ENCODE data around the gene CDKN2B-AS1. TPM values are rescaled to one million over a fixed set of nuclear protein-coding genes. Genes with fewer than 3 reads are reported as not detected.

Gene CDKN2B-AS1
- total RNA-seq, 2 experiments from 2014 or later, result 0.41 to 0.81 TPM

DNA sequence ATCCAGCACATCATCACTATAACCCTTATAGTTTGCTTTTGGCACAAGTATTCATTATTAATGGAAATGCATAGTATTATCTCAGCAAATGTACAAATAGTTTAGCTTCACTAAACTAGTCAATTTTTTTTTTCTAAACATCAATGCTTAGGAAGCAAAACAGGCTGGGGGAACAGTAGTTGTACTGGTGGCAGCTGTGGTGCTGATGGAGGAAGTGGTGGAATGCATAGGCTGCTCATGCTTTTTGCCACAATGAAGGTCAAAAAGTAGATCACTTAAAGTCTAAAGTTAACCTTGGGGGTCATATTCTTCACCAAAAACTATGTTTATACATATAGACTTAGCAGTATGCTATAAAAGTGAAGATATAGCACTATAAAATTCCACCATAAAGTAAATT lies 50.8 kb downstream of the CDKN2B-AS1 start:
- Mint-ChIP-seq H3K36me3 (ENCODE audit: low read depth) (no peaks in the 10 kb centered on the region), H3K4me1 (ENCODE audit: low read depth) (peaks cover 27% of the 10 kb centered on the region), H3K27ac (no peak overlapping the region), H3K4me3 (no peak overlapping the region), H3K9me3 (no peaks in the 10 kb centered on the region), H3K27me3 (peaks cover 5% of the 10 kb centered on the region)
- CTCF ChIA-PET, result interaction anchor here (1.3 to 1.8 kb wide), 4 partner anchors 8 to 233 kb away, joined by 4 to 7 read pairs (median 5); partner anchors contain the start of gene CDKN2B
- TF ChIP-seq, protein P1, sequence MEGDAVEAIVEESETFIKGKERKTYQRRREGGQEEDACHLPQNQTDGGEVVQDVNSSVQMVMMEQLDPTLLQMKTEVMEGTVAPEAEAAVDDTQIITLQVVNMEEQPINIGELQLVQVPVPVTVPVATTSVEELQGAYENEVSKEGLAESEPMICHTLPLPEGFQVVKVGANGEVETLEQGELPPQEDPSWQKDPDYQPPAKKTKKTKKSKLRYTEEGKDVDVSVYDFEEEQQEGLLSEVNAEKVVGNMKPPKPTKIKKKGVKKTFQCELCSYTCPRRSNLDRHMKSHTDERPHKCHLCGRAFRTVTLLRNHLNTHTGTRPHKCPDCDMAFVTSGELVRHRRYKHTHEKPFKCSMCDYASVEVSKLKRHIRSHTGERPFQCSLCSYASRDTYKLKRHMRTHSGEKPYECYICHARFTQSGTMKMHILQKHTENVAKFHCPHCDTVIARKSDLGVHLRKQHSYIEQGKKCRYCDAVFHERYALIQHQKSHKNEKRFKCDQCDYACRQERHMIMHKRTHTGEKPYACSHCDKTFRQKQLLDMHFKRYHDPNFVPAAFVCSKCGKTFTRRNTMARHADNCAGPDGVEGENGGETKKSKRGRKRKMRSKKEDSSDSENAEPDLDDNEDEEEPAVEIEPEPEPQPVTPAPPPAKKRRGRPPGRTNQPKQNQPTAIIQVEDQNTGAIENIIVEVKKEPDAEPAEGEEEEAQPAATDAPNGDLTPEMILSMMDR (IDR thresholded peaks at IDR 0.05), result no peak
- DNase-seq (no peak), ATAC-seq (no peak)
- POLR2A ChIA-PET, result no interaction called here
- intact Hi-C loops (cut with micrococcal nuclease), result no loop called here

DNA sequence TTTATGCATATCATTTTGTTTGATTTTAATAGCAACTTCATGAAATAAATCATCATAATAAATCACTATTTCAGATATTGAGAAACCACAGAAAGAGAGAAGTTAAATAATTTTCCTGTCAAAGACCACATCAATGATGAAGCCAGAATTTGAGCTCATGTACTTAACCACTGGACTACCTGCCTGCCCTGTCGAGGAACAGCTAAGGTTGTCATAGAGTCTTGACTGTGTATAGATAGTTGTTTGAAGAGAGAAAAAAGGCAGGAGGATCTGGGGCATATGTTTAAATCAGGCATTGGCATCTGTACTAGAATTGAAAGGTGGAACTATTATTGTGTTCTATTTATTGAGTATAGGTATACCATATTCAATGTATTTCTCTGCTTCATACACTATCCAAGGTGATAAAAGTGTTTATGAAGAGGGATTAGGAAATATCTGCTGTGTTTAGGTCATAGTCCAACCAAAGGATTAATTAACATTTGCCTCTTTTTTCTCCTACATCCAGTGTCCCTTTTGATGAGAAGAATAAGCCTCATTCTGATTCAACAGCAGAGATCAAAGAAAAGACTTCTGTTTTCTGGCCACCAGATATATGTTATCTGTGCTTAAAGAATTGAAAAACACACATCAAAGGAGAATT lies 51.8 kb downstream of the CDKN2B-AS1 start:
- peaks cover 26% of the 10 kb centered on the region for H3K4me1 Mint-ChIP-seq (ENCODE audit: low read depth)
- ATAC-seq (no peak), DNase-seq (no peak)
- ChIA-PET CTCF (interaction anchor here (0.9 to 1.6 kb wide), 4 partner anchors 34 to 234 kb away, joined by 3 to 7 read pairs (median 5); partner anchors contain the start of gene CDKN2B), POLR2A (no interaction called here)
- H3K9me3 Mint-ChIP-seq, result no peaks in the 10 kb centered on the region
- H3K4me3 Mint-ChIP-seq, result no peak overlapping the region
- H3K36me3 Mint-ChIP-seq (ENCODE audit: low read depth), result no peaks in the 10 kb centered on the region
- TF ChIP-seq, protein P1 (IDR thresholded peaks at IDR 0.05), result no peak
- H3K27ac Mint-ChIP-seq, result no peak overlapping the region
- intact Hi-C loops (cut with micrococcal nuclease), result no loop called here
- peaks cover 5% of the 10 kb centered on the region for H3K27me3 Mint-ChIP-seq

DNA sequence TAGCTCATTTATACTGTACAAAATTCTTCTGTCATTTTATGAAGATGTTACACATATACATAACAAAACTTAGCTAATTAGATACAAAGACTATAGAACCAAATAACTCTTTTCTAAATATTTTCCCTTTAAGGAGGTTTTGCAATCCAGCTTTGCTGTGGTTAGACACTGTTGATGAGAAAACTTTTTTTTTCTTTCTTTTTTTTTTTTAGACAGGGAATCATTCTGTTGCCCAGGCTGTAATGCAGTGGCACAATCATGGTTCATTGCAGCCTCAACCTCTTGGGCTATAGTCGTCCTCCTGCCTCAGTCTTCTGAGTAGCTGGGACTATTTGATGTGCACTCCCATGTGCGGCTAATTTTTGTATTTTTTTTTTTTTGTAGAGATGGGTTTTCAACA lies 53.0 kb downstream of the CDKN2B-AS1 start:
- peaks cover 38% of the 10 kb centered on the region for H3K4me1 Mint-ChIP-seq (ENCODE audit: low read depth)
- POLR2A ChIA-PET, result interaction anchor here (0.7 to 1.5 kb wide), 2 partner anchors 32 to 73 kb away, joined by 3 to 4 read pairs; no protein-coding TSS in a partner anchor
- H3K27ac Mint-ChIP-seq, result no peak overlapping the region

DNA sequence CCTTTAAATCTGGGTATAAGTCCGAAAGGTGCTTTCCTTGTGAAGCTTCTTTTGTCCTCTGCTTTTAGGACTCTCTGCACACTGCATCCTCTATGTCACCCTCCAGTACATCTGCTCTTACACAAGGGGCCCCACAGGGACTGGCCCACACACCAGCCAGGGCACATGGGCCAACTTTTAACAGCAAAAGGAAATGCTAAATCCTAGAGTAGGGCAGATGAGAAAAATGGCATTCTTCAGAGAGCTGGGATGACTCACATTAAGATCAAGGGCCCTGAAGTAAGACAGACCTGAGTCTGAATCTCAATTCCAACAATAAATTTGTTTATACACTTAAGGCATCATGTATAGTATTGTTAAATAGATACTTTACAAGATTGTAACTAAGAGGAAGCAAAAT lies 54.8 kb downstream of the CDKN2B-AS1 start:
- peaks cover 2% of the 10 kb centered on the region for H3K27me3 Mint-ChIP-seq
- no peak overlapping the region for H3K27ac Mint-ChIP-seq
- no peak overlapping the region for H3K4me3 Mint-ChIP-seq
- intact Hi-C loops (cut with micrococcal nuclease), result no loop called here
- no peaks in the 10 kb centered on the region for H3K9me3 Mint-ChIP-seq
- ChIA-PET CTCF (interaction anchor here (1.2 to 5.3 kb wide), 9 partner anchors 8 to 341 kb away, joined by 3 to 47 read pairs (median 8); partner anchors contain the start of gene CDKN2B), POLR2A (interaction anchor here (1.2 to 1.5 kb wide), 2 partner anchors 31 to 42 kb away, joined by 3 read pairs; no protein-coding TSS in a partner anchor)
- peaks cover 47% of the 10 kb centered on the region for H3K4me1 Mint-ChIP-seq (ENCODE audit: low read depth)
- no peaks in the 10 kb centered on the region for H3K36me3 Mint-ChIP-seq (ENCODE audit: low read depth)
- ATAC-seq (peak; percentile 11), DNase-seq (peak; percentile 27)
- TF ChIP-seq, protein P1 (IDR thresholded peaks at IDR 0.05), result no peak

More for the DNA sequence above, 53.0 kb downstream of the CDKN2B-AS1 start:
- CTCF ChIA-PET, result interaction anchor here (0.8 to 5.3 kb wide), 6 partner anchors 10 to 233 kb away, joined by 3 to 47 read pairs (median 6); partner anchors contain the start of gene CDKN2B
- intact Hi-C loops (cut with micrococcal nuclease), result no loop called here
- TF ChIP-seq, protein P1 (IDR thresholded peaks at IDR 0.05), result no peak
- no peak overlapping the region for H3K4me3 Mint-ChIP-seq
- no peaks in the 10 kb centered on the region for H3K9me3 Mint-ChIP-seq
- DNase-seq (no peak), ATAC-seq (no peak)
- no peaks in the 10 kb centered on the region for H3K36me3 Mint-ChIP-seq (ENCODE audit: low read depth)
- peaks cover 5% of the 10 kb centered on the region for H3K27me3 Mint-ChIP-seq

DNA sequence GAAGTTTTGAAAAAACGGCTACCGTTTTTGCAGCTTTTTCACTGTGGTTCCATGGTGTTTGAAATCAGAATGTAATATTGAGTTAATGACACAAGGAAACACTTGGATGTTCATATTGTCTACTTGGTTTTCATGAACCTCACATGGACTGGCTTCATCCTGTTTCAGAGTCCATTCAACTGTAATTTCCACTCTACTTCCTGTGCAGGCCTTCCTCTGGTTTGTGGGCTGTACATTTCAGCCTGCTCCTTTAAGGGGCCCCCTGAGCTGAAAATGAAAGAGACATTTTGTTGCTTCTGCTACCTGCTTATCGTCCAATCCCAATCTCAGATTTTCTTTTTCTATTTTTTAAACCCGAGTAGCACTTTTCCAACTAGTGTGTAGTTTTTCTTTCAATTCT lies 56.3 kb downstream of the CDKN2B-AS1 start:
- peak overlapping the region; percentile 68 for H3K27ac Mint-ChIP-seq

More for the DNA sequence above, 56.3 kb downstream of the CDKN2B-AS1 start:
- ChIA-PET POLR2A (interaction anchor here (1.6 to 1.9 kb wide), 2 partner anchors 23 to 29 kb away, joined by 5 to 7 read pairs; no protein-coding TSS in a partner anchor), CTCF (interaction anchor here (0.9 to 5.3 kb wide), 10 partner anchors 9 to 238 kb away, joined by 3 to 47 read pairs (median 6); partner anchors contain the start of gene CDKN2B)
- ATAC-seq, result peak; percentile 61
- DNase-seq, result peak; percentile 55
- intact Hi-C loops (cut with micrococcal nuclease), result loop anchor here (5.0 kb wide), 3 partner anchors 51 to 239 kb away; no protein-coding TSS in a partner anchor
- peaks cover 2% of the 10 kb centered on the region for H3K27me3 Mint-ChIP-seq
- peaks cover 42% of the 10 kb centered on the region for H3K4me1 Mint-ChIP-seq (ENCODE audit: low read depth)
- peak overlapping the region; percentile 33 for H3K4me3 Mint-ChIP-seq
- H3K36me3 Mint-ChIP-seq (ENCODE audit: low read depth), result no peaks in the 10 kb centered on the region
- no peaks in the 10 kb centered on the region for H3K9me3 Mint-ChIP-seq
- TF ChIP-seq, protein P1 (IDR thresholded peaks at IDR 0.05), result no peak

Data from activated CD8-positive, alpha-beta T cell treated with anti-CD3 and anti-CD28 coated beads for 36 hours (primary cell).